ENCODE results near the gene HMGN3.
"Not testable (repeated sequence)": the region's sequence is repeated elsewhere in the genome, so short reads cannot be mapped to it uniquely, and the experiment has no call there.

HMGN3 gene

DNA sequence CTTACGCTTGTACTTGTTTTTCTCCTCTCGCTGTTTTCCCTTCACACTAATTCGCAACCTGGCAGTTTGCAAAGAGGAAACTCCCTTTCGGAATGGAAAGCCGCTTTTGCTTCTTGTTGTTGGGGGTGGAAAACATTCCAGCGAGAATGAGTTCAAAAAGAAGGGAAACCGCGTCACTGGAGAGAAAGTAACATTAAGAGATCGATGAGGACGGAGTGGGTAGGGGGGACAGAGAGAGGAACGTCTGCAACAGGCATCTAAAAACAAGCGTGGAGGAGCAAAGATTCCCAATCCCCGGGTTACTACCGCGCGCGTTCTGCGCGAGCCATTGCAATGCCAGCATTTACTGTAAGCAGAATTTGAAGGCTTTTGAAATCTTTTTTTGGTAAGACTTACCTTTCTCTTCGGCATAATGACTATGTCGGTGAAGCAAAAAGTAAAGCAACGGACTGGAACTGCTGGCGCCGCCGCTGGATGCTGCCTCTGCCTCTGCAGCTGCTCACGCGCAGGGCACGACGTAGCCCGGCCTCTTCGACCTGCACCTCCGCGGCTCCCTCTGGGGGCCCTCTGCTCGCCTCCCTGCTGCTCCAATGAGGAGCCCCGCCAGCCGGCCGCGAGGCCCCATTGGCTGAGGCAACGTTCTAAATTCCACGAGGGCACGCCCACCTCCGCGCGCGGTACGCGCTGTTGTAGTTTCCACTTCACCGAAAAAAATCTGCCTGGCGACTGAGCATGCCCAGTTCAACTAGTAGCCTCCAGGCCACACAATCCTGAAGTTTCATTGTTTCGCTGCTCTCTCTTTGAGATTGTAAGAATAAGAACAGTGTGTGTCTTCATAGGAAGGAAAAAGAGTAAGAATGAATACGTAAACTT, at the start of gene HMGN3:
TSS of gene HMGN3 (minus strand) at position 533 of the 873 bp plus-strand sequence.
- peak; percentile 96 for DNase-seq

DNA sequence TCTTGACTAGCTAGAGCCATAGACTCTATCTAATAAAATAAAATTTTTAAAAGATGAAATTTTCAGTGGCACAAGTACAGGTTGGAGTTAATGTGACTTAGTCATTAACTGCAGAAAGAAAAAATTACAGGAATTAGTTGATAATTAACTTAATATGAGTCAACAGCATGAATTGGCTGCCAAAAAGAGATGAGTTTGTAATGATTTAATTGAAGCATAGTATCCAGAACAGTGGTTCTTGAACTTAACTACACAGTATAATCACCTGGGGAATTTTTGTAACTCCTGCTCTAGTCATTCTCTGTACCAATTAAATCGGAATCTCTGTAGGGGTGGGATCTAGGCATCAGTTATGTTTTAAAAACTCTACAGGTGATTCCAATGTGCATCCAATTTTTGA, 46.3 kb upstream of the HMGN3 start:
- no peak for DNase-seq

DNA sequence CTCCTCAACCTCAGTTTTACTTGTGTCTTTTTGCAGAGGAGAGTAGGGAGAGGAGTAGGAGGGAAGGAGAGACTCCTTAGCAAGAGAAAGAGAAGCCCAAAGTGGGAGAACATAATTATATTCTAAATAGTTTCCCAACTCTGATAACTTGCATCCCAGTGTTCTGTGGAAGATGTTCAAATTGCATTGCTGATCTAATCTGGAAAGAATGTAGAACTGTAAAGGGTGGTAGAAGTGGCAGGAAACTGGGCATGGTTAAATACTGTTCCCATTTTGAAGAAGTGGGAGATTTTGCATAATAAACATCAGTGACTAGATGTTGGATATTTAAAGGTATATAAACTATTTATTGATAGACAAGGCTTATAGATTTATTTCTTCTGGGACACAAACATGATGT, 42.6 kb upstream of the HMGN3 start:
- DNase-seq = no peak

DNA sequence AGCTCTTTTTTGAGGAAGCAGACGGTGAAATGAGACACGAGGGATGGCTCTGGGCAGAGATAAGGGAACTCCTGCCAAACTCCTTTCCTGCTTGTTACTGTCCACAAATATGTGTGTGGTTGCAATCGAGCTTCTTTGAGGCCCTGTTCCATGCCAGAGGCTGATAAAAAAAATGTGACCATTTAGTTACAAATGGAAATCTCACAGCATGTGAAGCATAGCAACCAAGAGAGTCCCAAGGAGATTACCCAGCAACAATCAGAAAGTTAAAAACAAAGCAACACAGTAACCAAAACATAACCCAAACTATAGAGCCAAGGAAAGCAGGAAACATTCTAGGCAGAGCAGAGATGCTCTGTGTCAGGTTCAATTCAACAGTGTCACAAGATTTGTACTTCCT, 35.4 kb upstream of the HMGN3 start:
- no peak for DNase-seq

DNA sequence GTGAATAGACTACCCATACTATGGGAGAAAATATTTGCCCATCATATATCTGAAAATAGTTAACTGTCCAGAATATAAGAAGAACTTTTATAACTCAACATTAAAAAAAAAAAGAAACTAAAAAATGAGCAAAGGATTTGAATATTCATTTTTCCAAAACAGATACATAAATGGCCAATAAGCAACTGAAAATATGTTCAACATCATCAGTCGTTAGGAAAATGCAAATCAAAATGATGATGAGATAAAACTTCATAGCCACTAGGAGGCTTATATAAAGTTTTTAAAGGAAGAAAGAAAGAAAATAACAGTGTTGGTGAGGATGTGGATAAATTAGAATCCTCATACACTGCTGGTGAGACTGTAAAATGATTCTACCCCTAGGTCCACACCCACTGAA, 32.6 kb upstream of the HMGN3 start:
- DNase-seq = no peak

DNA sequence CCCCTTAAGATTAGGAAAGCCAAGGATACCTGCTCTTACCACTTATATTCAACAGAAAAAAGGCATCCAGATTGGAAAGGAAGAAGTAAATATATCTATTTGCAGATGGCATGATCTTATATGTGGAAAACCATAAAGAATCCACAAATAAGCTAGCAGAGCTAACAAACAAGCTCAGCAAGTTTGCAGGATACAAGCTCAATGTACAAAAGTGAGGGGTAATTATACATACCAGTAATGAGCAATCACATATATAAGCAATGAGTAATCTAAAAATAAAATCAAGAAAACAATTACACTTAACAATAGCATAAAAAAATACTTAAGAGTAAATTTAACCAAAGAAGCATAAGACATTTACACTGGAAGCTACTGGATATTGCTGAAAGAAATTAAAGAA, 31.6 kb upstream of the HMGN3 start:
- no peak for DNase-seq

DNA sequence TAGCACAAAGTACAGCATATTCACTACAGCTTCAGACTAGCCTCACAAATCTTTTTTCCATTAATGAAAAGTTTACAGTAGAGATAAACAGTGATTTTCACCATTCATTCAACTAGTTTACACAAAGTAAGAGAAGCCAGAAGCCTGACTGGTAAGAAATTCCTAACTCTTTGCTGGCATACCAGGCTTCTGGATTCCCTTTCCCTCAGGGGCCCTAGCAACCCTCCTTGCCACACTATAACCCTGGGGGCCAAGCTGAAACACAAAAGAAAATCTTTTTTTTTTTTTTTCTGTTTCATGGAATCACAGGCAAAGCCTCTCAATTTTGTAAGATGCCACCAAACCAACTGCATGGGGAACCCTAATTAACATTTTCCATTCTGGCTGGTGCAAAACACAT, 28.9 kb upstream of the HMGN3 start:
- DNase-seq = no peak

DNA sequence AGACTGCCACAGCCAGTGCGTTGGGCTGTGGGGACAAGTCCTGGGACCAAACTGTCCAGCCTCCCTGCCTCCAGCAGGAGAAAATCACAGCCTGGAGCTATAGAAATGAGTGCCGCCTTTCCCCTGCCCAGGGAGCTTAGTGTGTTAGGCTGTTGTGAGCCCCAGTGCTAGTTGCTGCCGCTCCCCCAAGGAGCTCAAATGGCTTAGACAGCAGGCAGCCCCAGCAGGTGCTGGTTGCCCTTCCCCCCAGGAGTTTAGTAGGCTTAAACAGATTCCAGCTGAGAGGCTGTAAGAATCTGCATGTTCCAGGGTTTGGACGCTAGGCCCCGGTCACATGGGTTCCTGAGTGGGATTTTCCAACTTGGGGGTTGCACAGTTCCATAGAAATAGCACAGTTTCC, 27.2 kb upstream of the HMGN3 start:
- no peak for DNase-seq

DNA sequence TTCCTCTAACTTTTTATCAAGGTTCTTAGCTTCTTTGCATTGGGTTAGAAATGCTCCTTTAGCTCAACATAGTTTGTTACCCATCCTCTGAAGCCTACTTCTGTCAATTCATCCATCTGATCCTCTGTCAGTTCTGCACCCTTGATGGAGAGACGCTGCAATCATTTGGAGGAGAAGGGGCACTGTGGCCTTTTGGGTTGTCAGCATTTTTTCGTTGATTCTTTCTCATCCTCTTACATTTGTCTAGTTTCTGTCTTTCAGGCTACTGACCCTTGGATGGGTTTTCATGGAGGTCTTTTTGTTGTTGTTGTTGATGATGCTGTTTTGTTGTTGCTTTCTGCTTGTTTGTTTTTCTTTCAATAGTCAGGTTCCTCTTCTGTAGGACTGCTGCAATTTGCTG, 26.3 kb upstream of the HMGN3 start:
- DNase-seq = no peak

DNA sequence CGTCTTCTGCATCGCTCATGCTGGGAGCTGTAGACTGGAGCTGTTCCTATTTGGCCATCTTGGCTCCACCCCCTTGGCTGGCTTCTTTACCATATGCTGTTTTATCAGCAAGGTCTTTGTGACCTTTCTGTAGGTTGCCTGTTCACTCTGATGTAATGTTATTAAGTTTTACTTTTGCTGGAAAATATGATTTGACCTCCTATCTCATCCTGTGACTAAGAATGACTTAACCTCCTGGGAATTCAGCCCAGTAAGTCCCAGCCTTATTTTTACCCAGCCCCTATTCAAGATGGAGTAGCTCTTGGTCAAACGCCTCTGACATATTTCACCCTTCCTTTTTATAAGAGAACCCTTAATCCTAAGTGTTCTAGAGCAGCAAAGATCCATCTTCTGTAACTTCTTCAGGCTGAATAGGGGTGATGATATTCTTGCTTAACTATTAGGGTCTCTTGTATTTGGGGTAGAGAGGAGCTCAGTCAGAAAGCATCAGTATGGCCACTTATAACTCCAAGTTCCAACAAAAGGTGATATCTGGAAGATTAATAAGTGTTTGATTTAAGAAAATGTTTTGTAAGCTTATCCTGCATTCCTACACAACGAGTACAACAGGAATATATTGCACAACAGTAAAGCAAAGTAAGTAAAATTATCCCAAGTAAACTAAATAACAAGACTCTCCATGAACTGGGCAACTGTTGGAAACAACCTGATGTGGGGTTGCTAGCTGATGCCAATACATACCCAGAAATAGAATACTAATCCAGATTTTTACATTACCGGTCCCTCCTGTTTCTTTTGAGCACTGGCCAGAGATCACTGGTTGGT, 23.1 kb upstream of the HMGN3 start:
- no peak for DNase-seq

DNA sequence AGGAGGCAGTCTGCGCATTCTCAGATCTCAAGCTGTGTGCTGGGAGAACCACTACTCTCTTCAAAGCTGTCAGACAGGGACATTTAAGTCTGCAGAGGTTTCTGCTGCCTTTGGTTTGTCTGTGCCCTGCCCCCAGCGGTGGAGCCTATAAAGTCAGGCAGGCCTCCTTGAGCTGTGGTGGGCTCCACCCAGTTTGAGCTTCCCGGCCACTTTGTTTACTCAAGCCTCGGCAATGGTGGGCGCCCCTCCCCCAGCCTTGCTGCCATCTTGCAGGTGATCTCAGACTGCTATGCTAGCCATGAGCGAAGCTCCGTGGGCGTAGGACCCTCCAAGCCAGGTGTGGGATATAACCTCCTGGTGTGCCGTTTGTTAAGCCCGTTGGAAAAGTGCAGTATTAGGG, 22.3 kb upstream of the HMGN3 start:
- DNase-seq = not testable (repeated sequence)

DNA sequence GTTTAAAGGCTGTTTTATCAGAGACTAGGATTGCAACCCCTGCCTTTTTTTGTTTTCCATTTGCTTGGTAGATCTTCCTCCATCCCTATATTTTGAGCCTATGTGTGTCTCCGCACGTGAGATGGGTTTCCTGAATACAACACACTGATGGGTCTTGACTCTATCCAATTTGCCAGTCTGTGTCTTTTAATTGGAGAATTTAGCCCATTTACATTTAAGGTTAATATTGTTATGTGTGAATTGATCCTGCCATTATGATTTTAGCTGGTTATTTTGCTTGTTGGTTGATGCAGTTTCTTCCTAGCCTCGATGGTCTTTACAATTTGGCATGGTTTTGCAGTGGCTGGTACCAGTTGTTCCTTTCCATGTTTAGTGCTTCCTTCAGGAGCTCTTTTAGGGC, 20.6 kb upstream of the HMGN3 start:
- DNase-seq = not testable (repeated sequence)

DNA sequence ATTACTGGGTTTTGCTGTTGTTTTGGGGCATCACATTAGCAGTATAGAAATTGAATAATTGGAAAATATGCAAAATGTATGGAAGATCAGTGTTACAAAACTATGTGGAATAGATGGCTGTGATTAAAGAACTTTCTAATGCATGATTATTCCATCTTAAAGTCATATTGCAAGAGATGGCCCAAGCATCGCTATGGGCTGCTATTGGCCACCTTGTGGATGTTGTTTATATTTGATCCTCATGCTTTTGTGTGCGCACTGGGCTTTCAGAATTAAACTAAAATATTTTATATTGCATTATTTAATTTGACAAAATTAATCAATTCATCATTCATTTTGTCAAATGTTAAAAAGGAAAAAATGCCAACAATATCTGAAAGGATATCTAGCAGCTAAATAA, 16.1 kb upstream of the HMGN3 start:
- DNase-seq = no peak

DNA sequence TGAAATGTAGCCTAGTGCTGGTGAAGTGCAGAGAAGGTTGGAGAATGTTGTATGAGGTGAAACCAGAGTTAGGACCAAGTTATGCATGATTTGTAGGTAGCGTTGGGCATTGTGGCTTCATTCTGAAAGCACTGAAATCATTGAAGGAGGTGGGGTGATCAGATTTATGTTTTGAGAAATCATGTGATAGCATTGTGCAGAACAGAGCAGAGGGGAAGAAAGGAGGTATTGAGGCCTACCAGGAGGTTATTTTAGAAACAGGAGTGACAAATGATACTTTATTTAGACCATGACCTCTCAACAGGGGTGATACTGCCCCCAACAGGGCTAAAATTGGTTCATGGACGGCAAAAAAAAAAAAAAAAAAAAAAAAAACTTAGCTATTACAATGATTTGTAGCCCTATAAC, 15.6 kb upstream of the HMGN3 start:
- DNase-seq = no peak

DNA sequence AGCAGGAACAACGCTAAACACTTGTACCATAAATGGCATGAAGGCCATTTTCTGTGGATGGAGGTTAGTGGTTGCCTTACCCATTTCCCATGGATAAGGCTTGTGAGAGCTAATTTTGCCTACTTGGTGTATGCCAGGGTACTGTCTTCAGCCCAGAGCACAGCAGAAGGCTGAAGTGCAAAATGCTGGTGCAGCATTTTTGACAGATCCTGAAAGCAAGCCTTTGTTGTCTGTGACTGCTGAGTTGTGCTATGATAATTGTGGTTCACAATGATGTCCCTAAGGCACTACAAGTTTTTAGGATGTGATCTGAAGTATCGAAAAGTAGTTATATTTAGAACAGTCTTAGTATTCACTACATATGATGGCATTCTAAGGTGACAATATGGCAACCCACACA, 14.7 kb upstream of the HMGN3 start:
- DNase-seq = no peak

DNA sequence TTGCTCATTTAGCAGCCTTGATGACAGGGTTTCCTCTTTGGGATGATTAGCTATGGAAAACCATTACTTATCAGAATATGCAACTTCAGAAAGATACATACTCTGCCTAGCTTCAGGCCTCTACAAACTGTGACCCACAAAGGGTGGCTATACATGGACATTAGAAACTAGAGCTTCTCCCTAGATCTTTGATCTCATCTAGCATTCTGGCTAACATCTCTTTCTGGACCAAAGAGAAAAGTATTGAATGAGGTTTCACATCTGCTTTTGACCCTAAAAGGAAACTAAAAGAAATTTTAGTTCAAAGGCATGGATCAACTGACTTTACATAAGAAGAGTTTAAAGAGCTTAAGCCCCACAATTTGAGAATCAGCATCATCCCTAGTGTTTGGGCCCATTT, 12.4 kb upstream of the HMGN3 start:
- no peak for DNase-seq

DNA sequence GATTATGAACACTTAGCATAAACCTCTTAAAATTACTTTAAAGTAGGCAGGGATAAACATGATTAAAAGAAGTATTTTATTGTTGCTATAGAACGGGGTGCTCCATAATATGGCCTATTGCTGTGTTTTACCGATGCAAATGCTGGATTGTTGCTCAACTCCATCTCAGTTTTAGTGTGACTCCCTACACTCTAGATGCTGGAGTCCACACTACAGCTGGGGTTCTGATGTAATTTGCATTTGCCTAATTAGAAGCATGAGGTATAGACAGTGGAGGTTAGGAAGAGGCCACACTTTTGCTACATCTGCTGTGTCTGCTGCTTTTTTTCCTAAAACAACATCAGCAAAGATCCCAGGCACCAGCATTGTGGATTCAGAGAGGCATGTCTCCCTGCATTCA, 6.7 kb upstream of the HMGN3 start:
- DNase-seq = no peak

DNA sequence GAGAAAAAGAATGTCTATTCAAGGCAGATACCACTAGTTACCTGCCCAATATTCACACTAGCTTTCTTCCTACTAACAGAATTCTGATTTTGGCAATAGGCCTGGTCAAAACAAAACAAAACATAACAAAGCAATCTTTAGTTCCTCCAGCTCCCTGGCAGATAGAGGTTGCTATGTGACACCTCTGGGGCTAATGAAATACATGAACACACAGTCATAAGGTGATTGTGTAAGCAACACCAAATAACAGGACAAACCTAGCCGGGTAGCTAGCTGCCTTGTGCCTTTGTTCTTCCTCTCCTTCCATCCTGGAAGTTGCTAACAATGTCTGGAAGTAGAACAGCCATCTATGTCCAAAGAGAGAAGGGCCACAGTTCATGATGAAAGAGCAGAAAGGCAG, 6.0 kb upstream of the HMGN3 start:
- DNase-seq = no peak

DNA sequence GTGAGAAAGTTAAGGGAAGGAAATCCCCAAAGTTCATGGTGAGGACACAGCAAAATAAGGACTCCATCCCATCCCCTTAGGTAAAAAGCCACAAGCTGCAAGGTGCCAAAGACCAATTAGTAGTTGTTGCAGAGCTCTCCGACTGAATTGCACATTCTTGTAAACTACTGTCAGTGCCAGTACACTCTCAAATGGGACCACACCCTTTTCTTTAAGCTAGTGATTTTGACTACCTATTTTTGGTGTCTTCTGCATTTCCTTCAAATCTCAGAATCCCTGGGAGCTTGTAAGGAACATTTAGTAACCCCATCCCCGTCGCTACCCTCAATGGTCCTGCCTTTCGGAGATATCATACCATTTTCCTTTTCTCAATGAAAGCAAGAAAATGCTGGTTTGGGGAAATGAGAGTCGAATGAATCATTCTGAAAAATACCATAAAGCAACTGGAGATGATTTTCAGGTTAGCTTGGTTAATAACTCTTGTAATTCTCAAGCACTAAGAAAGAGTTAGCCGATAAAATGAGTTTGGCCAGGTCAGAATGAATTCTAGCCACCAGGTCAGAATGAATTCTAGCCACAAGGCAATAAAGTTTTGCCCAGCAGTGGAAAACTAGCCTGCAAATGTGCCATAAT, 5.2 kb upstream of the HMGN3 start:
- DNase-seq = no peak

DNA sequence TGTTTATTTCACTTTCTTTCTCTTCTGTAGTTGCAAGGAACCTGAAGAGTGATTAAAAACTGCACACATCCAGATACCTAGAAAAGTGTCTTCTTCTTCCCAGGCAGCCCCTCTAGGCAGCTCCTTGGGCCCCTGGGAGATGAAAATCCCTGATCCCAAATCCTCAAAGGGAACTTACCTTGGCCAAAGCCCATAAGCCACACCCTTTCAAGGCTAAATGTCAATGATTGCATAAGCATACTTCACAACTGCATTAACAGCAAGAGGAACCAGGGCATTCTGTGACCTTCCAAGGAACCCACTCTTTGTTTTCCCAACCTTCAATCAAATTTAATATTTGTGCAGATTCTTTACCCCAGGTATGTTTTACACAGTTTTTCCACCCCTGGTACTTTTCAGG, 4.4 kb upstream of the HMGN3 start:
- DNase-seq = no peak

DNA sequence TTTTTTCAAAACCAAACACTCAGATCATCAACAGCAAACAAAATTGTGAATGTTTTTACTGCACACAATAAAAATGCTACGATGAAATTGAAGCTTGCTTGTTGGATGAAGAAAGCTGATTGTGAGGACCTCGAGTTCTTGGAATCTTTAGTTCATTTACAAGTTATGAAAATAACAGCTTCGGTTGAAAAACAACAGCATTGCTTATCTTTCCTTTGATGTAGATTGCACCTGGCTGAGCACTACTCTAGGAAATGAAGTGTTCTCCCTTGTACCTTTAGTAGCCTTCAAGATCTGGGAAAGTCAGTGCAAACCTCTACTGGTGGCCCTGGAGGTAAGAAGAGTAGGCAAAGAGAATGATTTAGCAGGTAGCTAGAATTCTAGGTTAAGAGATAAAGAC, 2.2 kb upstream of the HMGN3 start:
- DNase-seq = no peak

DNA sequence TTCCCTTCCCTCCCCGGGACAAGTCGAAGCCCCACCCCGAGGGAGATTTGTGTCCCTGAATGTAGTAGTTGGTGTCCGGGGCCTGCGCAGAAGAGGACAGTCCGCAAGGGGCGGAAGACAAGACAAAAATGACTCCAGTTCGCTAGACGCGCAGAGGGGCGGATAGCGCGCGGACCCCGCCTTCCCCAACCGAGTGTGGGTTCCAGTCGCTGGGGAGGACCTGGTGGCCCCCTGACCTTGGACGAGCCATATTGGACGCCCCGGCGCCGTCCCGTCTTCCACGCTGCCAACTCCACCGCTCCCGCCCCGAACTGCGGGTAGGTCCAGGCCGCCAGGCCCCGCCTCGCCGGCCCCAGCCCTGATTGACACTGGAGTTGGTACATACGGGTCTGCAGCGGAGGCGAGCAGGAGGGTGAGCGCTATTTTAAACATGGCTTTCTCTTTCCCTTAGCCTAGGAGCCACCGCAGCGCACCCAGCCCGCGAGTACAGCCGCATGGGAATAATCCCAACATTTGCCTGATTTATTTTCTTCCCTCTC, 802 bp downstream of the HMGN3 start:
- peak; percentile 84 for DNase-seq

DNA sequence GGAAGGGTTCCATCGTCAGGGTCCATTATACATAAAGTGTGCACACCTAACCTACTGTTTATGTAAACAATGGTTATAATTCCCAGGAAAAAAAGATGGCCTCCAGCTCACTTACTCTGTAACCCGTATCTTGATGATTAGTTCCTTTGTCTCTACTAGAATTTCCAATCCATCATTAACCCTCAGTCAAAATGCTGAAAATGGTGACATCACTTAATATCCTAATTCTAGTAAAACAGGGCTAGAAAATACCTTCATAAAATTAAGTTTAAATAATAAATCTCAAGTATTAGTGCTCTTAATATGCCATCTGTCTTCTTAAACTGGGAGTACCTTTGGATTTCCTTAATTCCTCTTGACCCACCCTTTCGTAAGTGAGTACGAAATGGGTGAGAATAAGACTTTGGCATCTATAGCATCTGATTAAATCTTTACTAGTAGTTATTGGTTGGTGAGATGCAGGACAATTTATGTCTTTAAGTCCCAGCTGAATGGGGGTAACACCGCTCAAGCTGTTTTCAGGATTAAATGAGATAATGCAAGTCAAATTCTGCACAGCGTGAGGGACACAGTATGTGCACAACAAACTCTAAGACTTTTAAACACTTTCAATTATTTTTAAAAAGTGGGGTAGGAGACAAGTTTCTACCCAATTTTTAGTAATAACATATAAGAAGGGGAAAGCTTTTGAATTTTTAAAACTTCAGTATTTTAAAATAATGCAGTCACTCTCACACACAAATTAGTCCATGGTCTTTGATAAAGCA, 1.6 kb downstream of the HMGN3 start:
- DNase-seq = no peak
